Right cardiac atrium (tissue), 5 donors: ENCODE data around the gene MPC1. TPM values are rescaled to one million over a fixed set of nuclear protein-coding genes. Genes with fewer than 3 reads are reported as not detected.

Experiments
- ATAC-seq, 2 donors: fragments of 200-7000 bp; cut with Tn5 transposase; one replicate each; pipeline versions ENCODE4 v1.8.0 to v1.9.1; 2020; ENCODE audit warnings: moderate library complexity in 2 of 2, mild to moderate bottlenecking in 1 of 2
- DNase-seq, 3 donors: peaks; one replicate each; pipeline ENCODE4 v3.0.0-alpha.2; 2020
- H3K27ac ChIP-seq: one replicate; pipeline ENCODE4 v1.5.1; 2013; ENCODE audit warnings: mild to moderate bottlenecking, low read length, control low read depth, moderate library complexity
- H3K27me3 ChIP-seq: one replicate; pipeline ENCODE4 v1.6.1; 2013; ENCODE audit not compliant: control insufficient read depth, insufficient read depth
- H3K4me1 ChIP-seq: one replicate; pipeline ENCODE4 v1.6.1; 2013; ENCODE audit warnings: low read length; ENCODE audit not compliant: control insufficient read depth, insufficient read depth
- H3K4me3 ChIP-seq: one replicate; pipeline ENCODE4 v1.5.1; 2013; ENCODE audit warnings: low read length, control low read depth
- H3K9me3 ChIP-seq: one replicate; pipeline ENCODE4 v1.6.1; 2013; ENCODE audit warnings: low read length; ENCODE audit not compliant: control insufficient read depth
- WGBS: extraction: QIAGEN DNeasy Blood & Tissue Kit; methylation state at CpG from one replicate; pipeline ENCODE4 v1.1.7; 2013; 5-methylcytosine and 5-hydroxymethylcytosine counted together
- intact Hi-C, 4 donors: fragments of 100-400 bp; cut with DNase I; formaldehyde crosslinking; loops; one replicate each; pipeline versions ENCODE4 v1.11.0 to v1.14.0; 2022 to 2023
- polyA plus RNA-seq: library from polyadenylated mRNA; stranded (reverse); fragments of 200-250 nt; gene quantifications from one replicate; pipeline ENCODE4 v1.2.3, GENCODE V29; 2013
- total RNA-seq, 4 donors: library from RNA; stranded (reverse); fragmentation: NEBNext Ultra II Directional; extraction: Animal tissue kit (Norgen Biotek cat#: 25700); gene quantifications; one replicate each; pipeline ENCODE4 v1.2.1, GENCODE V29; 2021
- donor health status: healthy with polysubstance abuse.
- donor health status: DM: no; HTN: yes; CAD: no.
- donor health status: DM: no; HTN: no; CAD: no.
- donor health status: DM: no; HTN: yes; CAD: no; lungs with severe emphysema.
- donor health status: DM: yes; HTN: yes; CAD: no.

The MPC1 gene
- total and polyA plus RNA-seq, 5 donors, result 275 to 760 (median 321) TPM

- DNase-seq (no peak), ATAC-seq (peak in 1 of 2 donors; percentile 12)
- no peaks in the 10 kb centered on the region for H3K4me1 ChIP-seq
- no peaks in the 10 kb centered on the region for H3K27me3 ChIP-seq
- H3K9me3 ChIP-seq, result no peaks in the 10 kb centered on the region
- no peak overlapping the region for H3K27ac ChIP-seq
- intact Hi-C loops, result no loop called here
- H3K4me3 ChIP-seq, result no peak overlapping the region
- 84% methylated on average over 23 of the region's 23 CpGs for WGBS
Observed at GRCh38 chr6:166333172-166333995, 49.4 kb downstream of the MPC1 start.

- ATAC-seq, result no peak
- no peak for DNase-seq
- Histone ChIP-seq H3K9me3 (no peaks in the 10 kb centered on the region), H3K27ac (no peak overlapping the region), H3K4me1 (no peaks in the 10 kb centered on the region), H3K4me3 (no peak overlapping the region), H3K27me3 (no peaks in the 10 kb centered on the region)
- WGBS, result 81% methylated on average over 13 of the region's 13 CpGs
- intact Hi-C loops, result no loop called here
Observed at GRCh38 chr6:166331503-166332415, 51.0 kb downstream of the MPC1 start.

- ATAC-seq (peak; percentile 86 to 93), DNase-seq (peak; percentile 71 to 84 (median 82))
- no peaks in the 10 kb centered on the region for H3K9me3 ChIP-seq
- H3K4me3 ChIP-seq, result no peak overlapping the region
- no peak overlapping the region for H3K27ac ChIP-seq
- intact Hi-C loops, result no loop called here
- H3K27me3 ChIP-seq, result no peaks in the 10 kb centered on the region
- peaks cover under 1% of the 10 kb centered on the region for H3K4me1 ChIP-seq
- 25% methylated on average over 11 of the region's 11 CpGs for WGBS
Observed at GRCh38 chr6:166330612-166331011, 52.1 kb downstream of the MPC1 start.

- Histone ChIP-seq H3K4me3 (no peak overlapping the region), H3K27ac (no peak overlapping the region), H3K27me3 (no peaks in the 10 kb centered on the region), H3K4me1 (peaks cover 2% of the 10 kb centered on the region), H3K9me3 (no peaks in the 10 kb centered on the region)
- WGBS, result 80% methylated on average over 6 of the region's 6 CpGs
- intact Hi-C loops, result no loop called here
- DNase-seq, result no peak
- ATAC-seq, result no peak
Observed at GRCh38 chr6:166325383-166326042, 57.2 kb downstream of the MPC1 start.

GRCh38 chr6:166323395-166323794 lies 59.3 kb downstream of the MPC1 start:
- Histone ChIP-seq H3K4me1 (peaks cover 2% of the 10 kb centered on the region), H3K27me3 (no peaks in the 10 kb centered on the region), H3K4me3 (no peak overlapping the region), H3K9me3 (no peaks in the 10 kb centered on the region), H3K27ac (no peak overlapping the region)
- WGBS, result 88% methylated on average over 5 of the region's 5 CpGs
- ATAC-seq (no peak), DNase-seq (no peak)
- intact Hi-C loops, result no loop called here

GRCh38 chr6:166318649-166319600 lies 63.8 kb downstream of the MPC1 start:
- H3K27ac ChIP-seq, result no peak overlapping the region
- intact Hi-C loops, result loop anchor here in 1 of 4 donors (10.0 kb wide), 1 partner anchor 76 kb away; no protein-coding TSS in a partner anchor
- WGBS, result 66% methylated on average over 18 of the region's 18 CpGs
- ATAC-seq (peak; percentile 81 to 95), DNase-seq (peak in 2 of 3 donors; percentile 65 to 72)
- H3K4me3 ChIP-seq, result no peak overlapping the region
- no peaks in the 10 kb centered on the region for H3K9me3 ChIP-seq
- H3K27me3 ChIP-seq, result no peaks in the 10 kb centered on the region
- H3K4me1 ChIP-seq, result no peaks in the 10 kb centered on the region

- DNase-seq (no peak), ATAC-seq (peak; percentile 40 to 43)
- intact Hi-C loops, result loop anchor here in 1 of 4 donors (10.0 kb wide), 1 partner anchor 77 kb away; no protein-coding TSS in a partner anchor
- no peaks in the 10 kb centered on the region for H3K9me3 ChIP-seq
- H3K27ac ChIP-seq, result no peak overlapping the region
- no peaks in the 10 kb centered on the region for H3K27me3 ChIP-seq
- no peaks in the 10 kb centered on the region for H3K4me1 ChIP-seq
- no peak overlapping the region for H3K4me3 ChIP-seq
- WGBS, result 81% methylated on average over 14 of the region's 14 CpGs
Observed at GRCh38 chr6:166318227-166318626, 64.5 kb downstream of the MPC1 start.

GRCh38 chr6:166317261-166318212 lies 65.2 kb downstream of the MPC1 start:
- Histone ChIP-seq H3K27me3 (no peaks in the 10 kb centered on the region), H3K4me1 (no peaks in the 10 kb centered on the region), H3K4me3 (no peak overlapping the region), H3K9me3 (no peaks in the 10 kb centered on the region), H3K27ac (no peak overlapping the region)
- WGBS, result 88% methylated on average over 19 of the region's 19 CpGs
- DNase-seq (no peak), ATAC-seq (peak; percentile 20 to 23)
- intact Hi-C loops, result loop anchor here in 1 of 4 donors (10.0 kb wide), 1 partner anchor 77 kb away; no protein-coding TSS in a partner anchor

- H3K27me3 ChIP-seq, result no peaks in the 10 kb centered on the region
- intact Hi-C loops, result loop anchor here in 1 of 4 donors (10.0 kb wide), 1 partner anchor 79 kb away; no protein-coding TSS in a partner anchor
- no peaks in the 10 kb centered on the region for H3K4me1 ChIP-seq
- 77% methylated on average over 11 of the region's 11 CpGs for WGBS
- H3K4me3 ChIP-seq, result no peak overlapping the region
- H3K9me3 ChIP-seq, result no peaks in the 10 kb centered on the region
- no peak for ATAC-seq
- no peak for DNase-seq
- H3K27ac ChIP-seq, result no peak overlapping the region
Observed at GRCh38 chr6:166315436-166315835, 67.3 kb downstream of the MPC1 start.
